ENCODE measurements around the gene HEXIM2.

DNA sequence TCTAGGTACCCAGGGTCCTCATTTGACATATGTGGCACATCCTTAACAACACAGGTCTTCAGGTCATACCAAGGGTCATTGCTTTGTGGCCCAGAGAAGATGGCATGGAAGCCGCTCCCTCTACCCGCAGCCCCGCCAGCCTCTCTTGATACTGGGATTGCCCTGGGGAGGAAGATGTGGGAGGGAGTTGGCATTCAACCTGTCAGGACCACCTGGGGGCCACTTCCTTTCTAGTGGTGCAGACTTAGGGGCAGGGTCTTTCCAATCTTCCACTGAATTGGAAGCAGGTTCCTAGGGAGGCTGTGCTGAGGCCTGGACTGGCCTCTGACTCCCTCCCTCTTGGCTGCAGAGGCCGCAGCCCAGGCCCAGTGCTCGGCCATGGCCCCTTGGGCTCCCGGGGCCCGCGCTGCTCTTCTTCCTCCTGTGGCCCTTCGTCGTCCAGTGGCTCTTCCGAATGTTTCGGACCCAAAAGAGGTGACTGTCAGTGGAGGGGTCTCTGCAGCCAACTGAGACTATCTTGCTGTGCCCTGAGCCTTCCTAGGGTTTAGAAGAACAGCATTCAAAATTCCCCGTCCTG lies 18.5 kb upstream of the HEXIM2 start:
- TF ChIP-seq GATA2 (IDR thresholded peaks at IDR 0.05; ENCODE audit: low read depth, low read length) (no peak), GATA3 (IDR thresholded peaks at IDR 0.05; ENCODE audit: low read depth, low read length) (no peak)

All from SH-SY5Y (cell line).